K562 (cell line): ENCODE data around the gene MECP2.

ENCODE experiments used
- EZH2 ChIP-seq: IDR thresholded peaks from 2 replicates; pipeline ENCODE4 v1.6.1; 2012; ENCODE audit warnings: low read depth, mild to moderate bottlenecking, inconsistent platforms, low read length, borderline replicate concordance
- KAT2B ChIP-seq: IDR thresholded peaks from one replicate; pipeline ENCODE4 v1.6.1; 2012; ENCODE audit warnings: low read depth, mild to moderate bottlenecking, control low read depth, inconsistent platforms, low read length, moderate library complexity
- KAT7 ChIP-seq: sonication (generic); formaldehyde crosslinking; IDR thresholded peaks from 2 replicates; pipeline ENCODE4 v1.8.0; 2022; ENCODE audit warnings: missing genetic modification reagents, mild to moderate bottlenecking, borderline replicate concordance
- NCOA1 ChIP-seq: fragments of 450-650 bp; IDR thresholded peaks from 2 replicates; pipeline ENCODE4 v1.6.1; 2016; ENCODE audit warnings: low read depth
- RBM34 ChIP-seq: fragments of 200-400 bp; formaldehyde crosslinking; IDR thresholded peaks from 2 replicates; pipeline ENCODE4 v1.6.1; 2018; ENCODE audit warnings: low read length, borderline replicate concordance; ENCODE audit not compliant: insufficient read depth
- RNF2 ChIP-seq: sonication (generic); IDR thresholded peaks from 2 replicates; pipeline ENCODE4 v1.6.1; 2016
- SETDB1 ChIP-seq: IDR thresholded peaks from one replicate; pipeline ENCODE4 v1.6.1; 2012; ENCODE audit warnings: low read length, control low read depth, inconsistent platforms
- ZNF24 ChIP-seq: fragments of 450-650 bp; IDR thresholded peaks from 2 replicates; pipeline ENCODE4 v1.6.1; 2016
- TF ChIP-seq, protein P1 (sequence below): fragments of 450-650 bp; IDR thresholded peaks from 2 replicates; pipeline ENCODE4 v1.6.1; 2014; ENCODE audit warnings: low read depth, mild to moderate bottlenecking, moderate library complexity, borderline replicate concordance
- TF ChIP-seq, protein P2 (sequence below), 2 experiments: IDR thresholded peaks; 2 replicates each; pipeline ENCODE4 v1.6.1; 2011; ENCODE audit warnings: borderline replicate concordance in 1 of 2, control low read depth in 1 of 2, low read depth in 1 of 2, low read length in 1 of 2, mild to moderate bottlenecking in 1 of 2, mixed read lengths in 1 of 2, moderate library complexity in 1 of 2; ENCODE audit not compliant: insufficient read depth in 1 of 2, insufficient read length in 1 of 2, poor library complexity in 1 of 2, severe bottlenecking in 1 of 2; ENCODE audit errors: extremely low read depth in 1 of 2
- TF ChIP-seq, protein P3 (sequence below): fragments of 250-450 bp; sonication (Bioruptor Pico); IDR thresholded peaks from 2 replicates; pipeline ENCODE4 v1.5.0; 2020; ENCODE audit warnings: mild to moderate bottlenecking, borderline replicate concordance

DNA sequence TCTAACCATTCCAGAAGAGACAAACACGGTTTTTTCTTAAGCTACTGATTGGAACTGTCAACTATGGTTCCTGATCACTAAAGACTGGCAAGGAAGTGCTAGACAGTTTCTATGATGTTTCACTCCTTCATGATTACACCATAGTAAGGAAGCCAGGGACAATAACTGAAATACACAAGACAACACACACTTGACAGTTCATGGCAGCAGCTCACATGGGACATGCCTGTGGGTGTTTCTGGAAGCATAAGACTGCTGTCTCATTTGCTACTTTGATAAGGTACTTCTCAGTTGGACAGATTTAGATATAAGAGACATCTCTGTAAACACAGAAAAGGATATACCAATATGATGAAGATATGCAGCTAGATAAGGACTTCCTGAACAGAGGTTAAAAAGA, 69.5 kb downstream of the MECP2 start:
- TF ChIP-seq, protein P1, sequence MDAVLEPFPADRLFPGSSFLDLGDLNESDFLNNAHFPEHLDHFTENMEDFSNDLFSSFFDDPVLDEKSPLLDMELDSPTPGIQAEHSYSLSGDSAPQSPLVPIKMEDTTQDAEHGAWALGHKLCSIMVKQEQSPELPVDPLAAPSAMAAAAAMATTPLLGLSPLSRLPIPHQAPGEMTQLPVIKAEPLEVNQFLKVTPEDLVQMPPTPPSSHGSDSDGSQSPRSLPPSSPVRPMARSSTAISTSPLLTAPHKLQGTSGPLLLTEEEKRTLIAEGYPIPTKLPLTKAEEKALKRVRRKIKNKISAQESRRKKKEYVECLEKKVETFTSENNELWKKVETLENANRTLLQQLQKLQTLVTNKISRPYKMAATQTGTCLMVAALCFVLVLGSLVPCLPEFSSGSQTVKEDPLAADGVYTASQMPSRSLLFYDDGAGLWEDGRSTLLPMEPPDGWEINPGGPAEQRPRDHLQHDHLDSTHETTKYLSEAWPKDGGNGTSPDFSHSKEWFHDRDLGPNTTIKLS: no peak
- TF ChIP-seq, protein P2, sequence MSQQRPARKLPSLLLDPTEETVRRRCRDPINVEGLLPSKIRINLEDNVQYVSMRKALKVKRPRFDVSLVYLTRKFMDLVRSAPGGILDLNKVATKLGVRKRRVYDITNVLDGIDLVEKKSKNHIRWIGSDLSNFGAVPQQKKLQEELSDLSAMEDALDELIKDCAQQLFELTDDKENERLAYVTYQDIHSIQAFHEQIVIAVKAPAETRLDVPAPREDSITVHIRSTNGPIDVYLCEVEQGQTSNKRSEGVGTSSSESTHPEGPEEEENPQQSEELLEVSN (IDR thresholded peaks at IDR 0.05; ENCODE audit: borderline replicate concordance in 1 of 2, extremely low read depth in 1 of 2, insufficient read depth in 1 of 2, insufficient read length in 1 of 2, low read depth in 1 of 2, low read length in 1 of 2, poor library complexity in 1 of 2, severe bottlenecking in 1 of 2): no peak
- TF ChIP-seq RNF2 (no peak), SETDB1 (no peak), KAT2B (no peak), ZNF24 (no peak), EZH2 (no peak), KAT7 (CRISPR knock-in tag) (no peak), RBM34 (no peak), NCOA1 (no peak)
- TF ChIP-seq, protein P3, sequence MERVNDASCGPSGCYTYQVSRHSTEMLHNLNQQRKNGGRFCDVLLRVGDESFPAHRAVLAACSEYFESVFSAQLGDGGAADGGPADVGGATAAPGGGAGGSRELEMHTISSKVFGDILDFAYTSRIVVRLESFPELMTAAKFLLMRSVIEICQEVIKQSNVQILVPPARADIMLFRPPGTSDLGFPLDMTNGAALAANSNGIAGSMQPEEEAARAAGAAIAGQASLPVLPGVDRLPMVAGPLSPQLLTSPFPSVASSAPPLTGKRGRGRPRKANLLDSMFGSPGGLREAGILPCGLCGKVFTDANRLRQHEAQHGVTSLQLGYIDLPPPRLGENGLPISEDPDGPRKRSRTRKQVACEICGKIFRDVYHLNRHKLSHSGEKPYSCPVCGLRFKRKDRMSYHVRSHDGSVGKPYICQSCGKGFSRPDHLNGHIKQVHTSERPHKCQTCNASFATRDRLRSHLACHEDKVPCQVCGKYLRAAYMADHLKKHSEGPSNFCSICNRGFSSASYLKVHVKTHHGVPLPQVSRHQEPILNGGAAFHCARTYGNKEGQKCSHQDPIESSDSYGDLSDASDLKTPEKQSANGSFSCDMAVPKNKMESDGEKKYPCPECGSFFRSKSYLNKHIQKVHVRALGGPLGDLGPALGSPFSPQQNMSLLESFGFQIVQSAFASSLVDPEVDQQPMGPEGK (CRISPR knock-in tag): no peak
